ENCODE measurements around the gene FADS3.

The FADS3 gene

DNA sequence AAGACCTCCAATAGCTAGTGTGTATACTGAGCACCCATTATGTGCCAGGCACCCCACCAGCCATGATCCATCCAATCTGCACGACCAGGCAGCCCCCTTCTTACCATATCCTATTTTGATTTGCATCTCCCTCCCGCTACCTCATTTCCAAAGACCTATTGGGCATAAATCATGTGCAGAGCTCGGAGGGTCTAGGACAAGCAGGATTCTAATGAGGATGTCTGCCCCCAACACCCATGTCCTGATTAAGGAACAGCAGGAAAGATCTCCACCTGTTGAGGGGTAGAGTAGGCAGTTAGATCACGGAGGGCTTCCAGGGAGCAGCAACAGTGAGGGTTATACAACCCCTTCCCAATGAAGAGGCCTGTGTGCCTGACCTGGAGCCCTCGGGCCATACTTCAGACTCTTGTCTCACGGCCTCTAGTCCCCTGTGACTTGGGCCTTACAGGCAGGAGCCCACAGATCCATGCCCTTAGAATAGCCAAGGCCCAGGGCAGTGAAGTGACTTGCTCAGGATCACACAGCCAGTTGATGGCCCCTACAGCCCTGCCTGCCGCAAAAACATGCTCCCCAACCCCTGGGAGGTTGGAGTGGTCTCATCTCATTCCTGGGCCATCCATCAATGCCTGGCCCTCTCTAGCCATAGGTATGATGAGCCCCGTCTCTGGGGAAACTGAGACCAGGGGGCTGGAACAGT lies 22.5 kb upstream of the FADS3 start:
- DNase-seq (ENCODE audit: low read depth), result no peak

DNA sequence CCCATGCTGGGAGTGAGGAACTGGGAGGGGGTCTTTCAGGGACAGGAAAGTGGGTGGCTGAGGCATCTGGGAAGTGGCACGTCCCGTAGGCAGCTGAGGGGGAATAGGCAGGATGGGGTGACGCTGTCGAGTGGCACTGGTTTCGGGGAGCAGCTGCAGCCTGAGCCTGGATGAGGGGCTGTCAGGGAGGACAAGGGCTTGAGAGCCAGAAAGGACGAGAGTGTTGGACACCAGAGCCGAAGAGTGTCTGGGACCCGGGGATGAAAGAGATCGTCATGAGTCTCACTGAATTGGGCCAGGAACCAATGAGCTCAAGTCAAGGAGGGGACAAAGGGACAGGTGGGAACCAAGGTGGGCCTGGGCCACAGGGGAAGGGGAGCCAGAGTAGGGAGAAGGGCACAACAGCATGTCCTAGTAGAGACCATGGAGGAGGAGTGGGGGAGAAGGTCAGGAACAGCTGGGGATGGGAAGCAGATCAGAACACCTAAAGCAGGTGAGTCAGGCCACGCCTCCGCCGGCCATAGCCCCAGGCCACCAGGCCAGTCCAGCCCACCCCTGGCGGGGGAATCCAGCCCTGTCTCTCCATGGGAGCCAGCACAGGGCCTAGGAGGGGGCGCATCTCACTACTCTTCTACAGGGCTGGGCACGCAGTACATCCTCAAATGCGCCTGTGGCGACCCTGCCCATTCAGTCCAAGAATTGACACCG lies 21.8 kb upstream of the FADS3 start:
- DNase-seq (ENCODE audit: low read depth), result no peak

DNA sequence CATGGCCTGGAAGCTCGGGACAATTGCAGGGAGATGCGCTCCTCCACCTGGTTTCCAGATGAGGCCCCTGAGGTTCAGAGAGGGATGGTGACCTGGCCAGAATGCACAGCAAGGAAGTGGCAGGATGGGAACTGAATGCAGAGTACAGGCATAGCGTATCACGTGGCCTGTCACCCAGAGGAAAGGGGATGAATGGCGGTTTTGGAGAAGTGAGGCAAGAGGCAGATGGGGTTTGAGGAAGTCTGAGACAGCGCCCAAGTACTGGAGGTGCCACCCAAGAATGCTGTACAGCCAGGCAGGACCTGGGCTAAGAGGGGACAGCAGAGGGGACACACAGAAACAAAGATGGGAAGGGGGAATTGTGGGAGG lies 21.2 kb upstream of the FADS3 start:
- no peak for DNase-seq (ENCODE audit: low read depth)

DNA sequence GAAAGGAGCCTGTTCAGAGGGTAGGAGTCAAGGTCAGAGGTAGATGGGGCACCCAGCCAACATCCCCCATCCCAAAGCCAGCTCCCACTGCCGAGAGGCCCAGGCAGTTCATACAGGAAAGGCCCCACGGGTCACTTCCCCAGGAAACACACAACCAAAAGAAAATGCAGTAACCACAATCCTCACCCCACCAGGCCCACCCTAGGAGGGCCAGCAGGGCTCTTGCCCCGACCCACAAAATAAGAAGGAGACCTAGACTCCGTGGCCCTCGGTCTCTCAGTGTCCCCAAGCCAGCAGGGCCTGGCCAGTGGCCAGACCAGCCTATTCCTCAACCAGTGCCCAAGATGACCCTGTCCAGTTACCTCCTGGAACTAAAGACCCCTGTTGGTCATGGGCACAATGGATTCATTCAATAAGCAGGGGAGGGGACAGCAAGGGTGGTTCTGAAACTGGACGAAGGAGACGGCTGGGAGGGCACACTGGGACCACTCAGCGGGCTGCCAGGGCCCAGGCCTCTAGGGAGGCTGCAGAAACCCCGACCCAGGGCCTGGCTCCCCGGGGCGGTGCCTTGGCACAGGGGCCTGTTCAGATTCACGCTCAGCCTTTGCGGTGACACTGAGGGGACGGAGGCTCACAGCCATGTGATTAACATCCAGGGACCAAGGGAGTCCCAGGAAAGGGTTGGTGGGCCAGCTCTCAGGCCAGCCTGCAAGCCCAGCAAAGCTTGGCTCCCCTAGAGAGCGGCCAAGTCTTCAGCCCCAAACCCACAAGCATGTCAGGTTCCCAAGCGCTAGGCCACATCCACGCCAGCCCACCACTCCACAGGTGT lies 20.6 kb upstream of the FADS3 start:
- DNase-seq (ENCODE audit: low read depth), result no peak

DNA sequence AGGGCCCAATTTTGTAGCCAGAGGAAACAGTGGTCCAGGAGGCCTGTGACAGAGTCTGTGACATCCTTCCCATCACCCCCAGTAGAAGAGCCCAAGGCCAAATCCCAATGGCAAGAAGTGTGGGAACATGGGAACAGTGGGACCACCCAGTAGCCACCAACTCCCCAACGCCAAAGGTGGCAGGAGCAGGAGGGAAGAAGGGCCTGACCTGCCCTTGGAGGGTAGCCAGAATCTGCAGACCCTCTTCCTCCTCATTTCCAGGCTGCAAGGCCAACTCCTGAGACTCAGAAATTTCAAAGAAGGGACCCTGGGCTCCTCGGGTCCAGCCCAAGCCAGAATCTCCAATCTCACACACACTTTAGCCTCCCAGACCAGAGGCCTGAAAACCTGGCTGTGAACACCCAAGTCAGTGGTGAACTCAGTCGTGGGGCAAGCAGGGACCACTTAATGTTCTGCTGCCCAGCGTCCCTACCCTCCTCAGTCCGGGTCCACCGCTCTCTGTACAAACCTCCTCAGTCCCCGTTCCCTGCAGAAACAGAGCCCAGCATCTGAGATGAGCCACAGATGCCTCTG lies 19.9 kb upstream of the FADS3 start:
- no peak for DNase-seq (ENCODE audit: low read depth)

DNA sequence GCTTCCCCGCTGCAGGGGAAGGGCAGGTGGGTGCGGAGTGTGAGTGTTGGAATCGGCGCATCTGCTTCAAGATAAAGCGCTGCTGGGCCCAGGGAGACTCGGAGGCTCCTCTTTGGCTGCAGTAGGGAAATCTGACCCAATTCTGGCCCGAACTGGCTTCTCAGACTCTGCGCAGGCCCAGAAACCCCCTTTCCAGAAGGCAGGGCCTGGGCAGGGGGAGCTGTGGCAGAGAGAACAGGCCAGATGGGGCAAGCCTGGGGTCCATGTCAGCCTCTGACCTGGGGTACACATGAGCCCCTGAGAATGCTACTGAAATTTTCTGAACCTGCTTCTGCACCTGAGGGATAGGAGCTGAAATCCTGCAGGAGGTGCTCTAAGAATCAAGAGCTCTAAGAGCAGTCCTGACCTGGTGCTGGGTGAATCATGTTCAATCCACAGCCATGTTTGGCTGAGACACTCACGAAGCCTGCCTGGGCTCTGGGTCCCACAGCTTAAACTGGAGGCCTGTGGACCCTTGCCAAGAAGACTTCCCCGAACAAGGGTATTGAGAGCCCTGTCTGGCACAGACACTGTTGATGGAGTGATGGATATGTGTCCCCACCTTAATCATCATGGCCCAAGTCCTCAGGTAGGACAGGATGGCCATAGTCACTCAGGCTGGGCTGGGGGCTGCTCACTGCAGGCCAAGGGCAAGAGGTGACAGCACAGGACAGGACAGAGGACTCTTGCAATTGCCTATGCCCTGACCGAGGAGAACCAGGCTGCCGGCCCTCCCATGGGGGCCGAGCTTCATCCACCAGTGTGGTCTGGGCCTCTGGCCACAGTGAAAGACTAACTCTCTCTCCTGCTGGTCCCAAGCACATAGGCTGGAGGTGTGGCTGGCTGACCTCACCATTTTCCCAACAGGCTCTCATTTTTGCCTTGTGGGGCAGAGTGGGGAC lies 19.1 kb upstream of the FADS3 start:
- DNase-seq (ENCODE audit: low read depth), result no peak

DNA sequence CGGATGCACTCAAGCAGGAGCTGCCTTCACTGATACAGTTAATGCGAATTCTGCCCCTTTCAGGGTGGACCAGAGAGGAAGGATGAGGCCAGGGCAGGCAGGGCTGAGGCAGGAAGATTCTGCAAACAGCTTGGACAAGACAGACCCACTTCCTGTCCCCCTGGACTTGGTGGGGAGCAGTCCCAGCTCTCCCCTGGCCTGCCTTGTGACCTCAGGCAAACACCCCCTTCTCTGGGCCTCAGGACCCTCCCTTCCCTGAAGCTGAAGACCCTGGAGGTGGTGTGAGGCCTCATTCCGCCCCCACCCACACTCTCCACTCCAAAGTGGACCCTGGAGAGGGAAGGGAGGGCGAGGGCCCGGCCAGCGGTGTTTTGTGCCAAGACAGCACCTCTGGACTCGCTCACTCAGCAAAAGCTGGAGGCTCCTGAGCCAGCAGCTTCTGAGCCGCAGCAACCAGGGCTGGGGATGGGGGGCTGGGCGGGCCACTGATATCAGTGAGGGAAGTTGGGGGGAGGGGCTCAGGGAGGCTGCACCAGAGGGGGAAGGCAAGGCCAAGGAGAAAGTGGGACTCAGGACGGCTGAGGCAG lies 17.5 kb upstream of the FADS3 start:
- DNase-seq (ENCODE audit: low read depth), result no peak

DNA sequence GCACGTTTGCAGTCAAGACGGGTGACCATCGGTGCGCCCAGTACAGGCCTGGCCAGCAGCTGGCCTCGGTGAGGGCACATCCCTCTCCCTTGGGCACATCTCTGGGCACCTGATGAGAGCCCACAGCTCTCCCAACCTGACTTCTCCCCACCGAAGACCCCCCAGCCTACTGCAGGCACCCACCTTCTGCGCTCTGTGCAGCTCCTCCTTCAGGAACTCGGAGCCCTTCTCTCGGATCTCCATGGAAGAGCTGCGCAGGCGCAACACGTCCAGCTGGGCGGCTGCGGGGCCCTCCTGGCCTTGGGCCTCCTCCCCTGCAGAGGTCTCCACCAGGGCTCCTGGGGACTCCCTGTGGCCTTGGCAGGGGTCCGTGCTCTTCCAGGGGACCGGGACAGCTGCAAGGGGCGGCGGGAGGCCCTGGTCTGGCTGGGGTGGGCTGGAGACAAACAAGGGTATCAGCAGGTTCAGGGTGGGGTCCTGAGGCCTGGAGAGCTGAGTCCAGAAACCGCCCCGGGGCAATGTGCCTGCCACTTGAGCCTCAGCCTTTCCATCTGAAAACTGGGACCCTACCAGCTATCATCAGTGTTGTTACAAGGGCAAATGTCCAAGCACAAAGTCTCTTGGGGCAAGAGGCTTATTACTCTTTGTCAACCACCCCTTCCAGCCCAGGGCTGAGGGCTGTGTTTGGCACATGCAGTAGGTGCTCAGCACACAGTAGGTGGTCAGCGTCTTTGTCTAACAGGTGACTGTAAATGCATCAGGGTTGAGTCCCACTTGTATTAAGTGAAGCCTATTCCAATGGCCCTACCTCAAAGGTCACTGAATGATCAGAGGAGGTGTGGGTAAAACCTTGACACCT lies 16.8 kb upstream of the FADS3 start:
- no peak for DNase-seq (ENCODE audit: low read depth)

DNA sequence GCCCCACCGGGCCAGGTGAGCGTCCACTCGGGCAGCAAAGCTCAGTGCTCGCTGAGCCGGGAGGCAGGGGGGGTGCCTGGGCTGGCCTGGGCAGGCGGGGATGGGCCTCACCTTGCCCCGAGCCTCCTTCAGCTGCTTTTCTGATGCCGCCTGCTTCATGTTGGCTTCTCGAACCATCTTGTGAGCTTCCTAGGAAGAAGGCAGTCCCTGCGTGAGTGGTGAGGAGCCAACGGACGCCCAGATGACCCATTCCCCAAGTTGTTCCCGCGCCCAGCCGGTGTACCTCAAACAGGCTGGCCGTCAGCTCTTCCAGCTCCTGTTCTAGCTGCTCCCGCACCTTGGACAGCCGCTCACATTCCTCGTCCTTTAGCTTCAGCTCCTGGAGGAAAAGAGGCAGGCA lies 15.9 kb upstream of the FADS3 start:
- DNase-seq (ENCODE audit: low read depth), result no peak

DNA sequence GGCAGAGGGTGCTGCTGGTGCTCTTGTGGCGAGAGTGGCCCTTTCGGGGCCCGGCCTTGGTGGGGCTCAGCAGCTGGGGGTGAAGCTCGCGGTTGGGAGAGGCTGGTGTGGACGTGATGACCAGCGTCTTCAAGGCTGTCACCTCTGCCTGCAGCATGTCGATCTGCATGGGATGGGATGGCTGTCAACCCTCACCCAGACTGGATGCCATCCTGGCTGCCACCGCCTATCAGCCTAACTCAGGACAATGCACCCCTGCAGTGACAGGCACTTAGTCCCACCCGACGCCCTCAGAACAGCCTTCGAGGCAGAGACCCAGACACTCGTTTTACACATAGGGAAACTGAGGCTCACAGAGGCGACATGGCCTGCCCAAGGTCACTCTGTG lies 15.2 kb upstream of the FADS3 start:
- DNase-seq (ENCODE audit: low read depth), result no peak

DNA sequence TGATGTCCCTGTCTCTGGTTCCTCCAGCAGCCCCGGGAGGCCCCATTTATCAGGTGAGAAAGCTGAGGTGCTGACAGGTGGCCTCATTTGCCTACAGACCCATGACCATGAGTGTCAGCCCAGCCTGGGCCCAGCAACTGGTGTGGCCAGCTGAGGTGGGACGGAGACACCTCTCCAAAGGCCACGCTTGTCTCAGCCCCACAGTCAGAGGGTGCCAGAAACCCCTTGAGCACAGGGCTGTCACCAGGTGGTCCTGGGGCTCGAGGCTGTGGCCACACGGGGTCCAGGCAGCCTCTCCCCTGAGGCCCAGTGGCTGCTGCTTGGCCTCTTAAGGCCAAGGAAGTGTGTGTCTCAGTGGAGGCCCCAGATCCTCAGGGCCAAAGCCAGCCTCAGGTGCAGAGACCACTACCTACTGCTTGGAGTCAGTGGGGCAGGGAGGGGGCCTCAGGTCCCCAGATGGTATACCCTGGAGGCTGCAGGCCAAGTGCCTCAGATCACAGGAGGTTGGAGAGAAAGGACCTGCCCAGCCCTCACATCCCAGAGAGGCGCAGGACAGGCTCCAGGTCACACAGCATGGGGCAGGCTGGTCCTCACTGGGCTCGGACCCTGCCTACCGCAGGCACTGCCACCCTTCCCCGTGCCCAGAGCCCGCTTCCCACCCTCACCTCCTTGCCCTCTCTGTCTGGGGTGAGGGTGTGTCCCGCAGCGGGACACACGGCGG lies 14.6 kb upstream of the FADS3 start:
- no peak for DNase-seq (ENCODE audit: low read depth)

DNA sequence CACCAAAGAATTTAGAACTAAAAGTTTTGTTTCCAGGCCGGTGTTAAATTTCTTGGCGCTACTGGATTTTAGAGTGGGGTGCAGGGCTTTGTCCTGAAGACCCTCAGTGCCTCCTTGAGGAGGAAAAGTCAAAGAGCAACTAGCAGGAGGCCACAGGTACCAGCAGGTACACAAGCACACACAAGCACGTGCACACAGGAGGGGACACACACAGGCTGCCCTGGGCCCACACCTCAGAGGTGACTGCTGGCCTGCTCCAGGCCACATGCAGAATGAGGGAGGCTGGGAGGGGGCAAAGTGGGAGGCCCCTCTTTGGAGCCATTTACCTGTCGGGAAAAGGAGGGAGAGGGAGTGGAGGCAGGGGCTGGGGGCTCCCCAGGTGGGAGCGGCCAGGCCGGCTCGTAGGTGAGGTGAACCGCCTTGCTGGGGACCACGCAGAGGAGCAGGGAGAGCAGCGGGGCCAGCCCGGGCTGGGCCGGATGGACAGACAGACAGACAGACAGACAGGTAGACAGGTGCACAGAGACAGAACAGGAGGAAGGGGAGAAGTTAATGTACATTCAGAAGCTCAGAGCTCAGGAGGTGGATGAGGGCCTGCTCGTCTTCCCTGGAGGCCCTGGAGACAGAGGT lies 13.8 kb upstream of the FADS3 start:
- DNase-seq (ENCODE audit: low read depth), result no peak

DNA sequence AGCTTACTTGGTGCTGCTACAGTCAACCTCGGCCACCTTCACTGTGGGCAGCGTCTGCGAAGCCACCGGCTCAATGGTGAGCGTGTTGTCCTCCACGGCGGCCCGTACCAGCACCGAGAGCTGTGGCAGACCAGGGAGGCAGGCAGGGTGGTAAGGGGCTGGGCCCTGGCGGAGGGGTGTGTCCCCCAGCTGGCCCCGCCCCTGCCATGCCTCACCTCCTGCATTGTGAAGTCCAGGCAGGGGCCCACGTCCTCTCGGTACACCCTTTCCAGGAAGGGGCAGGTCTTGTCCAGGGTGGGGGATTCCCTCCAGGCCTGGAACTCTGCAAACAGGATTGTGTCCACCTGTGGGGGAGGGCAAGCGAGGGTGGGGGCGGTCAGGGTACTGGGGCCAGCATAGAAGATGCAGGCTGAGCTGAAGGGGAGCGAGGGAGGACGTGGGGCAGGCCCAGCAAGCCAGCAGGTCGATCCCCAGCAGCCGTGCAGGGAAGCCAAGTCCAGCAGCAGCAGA lies 13.2 kb upstream of the FADS3 start:
- no peak for DNase-seq (ENCODE audit: low read depth)

DNA sequence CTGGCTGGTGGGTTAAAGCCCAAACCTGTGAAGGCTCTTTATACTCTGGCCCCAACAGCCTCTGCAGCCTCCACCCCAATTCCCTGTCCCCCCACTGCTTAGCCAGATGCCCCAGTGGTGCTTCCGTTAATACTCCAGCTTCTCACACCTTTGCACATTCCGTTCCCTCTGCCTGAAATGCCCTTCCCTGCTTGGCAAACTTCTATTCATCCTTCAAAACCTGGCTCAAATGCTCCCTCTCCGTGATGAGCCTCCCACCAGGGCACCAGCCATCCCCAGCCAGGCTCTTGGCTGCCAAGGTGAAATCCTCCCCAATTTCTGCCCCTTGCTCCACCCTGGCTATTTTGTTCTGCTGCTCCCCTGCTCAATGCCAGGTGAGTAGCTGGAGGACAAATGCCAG lies 12.5 kb upstream of the FADS3 start:
- DNase-seq (ENCODE audit: low read depth), result no peak

DNA sequence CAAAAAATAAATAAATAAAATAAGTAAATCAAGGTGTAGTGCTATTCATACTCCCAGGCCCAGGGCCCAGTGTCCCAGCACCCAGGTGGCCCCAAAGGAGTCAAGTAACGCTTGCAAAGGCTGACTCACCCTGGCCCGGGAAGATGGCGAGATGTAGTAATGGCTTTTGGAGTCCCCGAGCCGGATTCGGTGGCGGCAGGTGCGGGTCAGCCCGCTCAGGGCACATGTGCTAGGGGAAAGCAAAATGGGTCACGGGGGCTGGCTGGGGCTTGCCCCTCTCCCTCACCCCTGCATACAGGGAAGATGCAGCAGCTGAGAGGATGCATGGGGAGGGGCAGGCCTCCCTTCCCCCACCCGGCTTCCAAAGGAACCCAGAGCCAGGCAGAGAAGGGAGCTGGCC lies 11.0 kb upstream of the FADS3 start:
- no peak for DNase-seq (ENCODE audit: low read depth)

DNA sequence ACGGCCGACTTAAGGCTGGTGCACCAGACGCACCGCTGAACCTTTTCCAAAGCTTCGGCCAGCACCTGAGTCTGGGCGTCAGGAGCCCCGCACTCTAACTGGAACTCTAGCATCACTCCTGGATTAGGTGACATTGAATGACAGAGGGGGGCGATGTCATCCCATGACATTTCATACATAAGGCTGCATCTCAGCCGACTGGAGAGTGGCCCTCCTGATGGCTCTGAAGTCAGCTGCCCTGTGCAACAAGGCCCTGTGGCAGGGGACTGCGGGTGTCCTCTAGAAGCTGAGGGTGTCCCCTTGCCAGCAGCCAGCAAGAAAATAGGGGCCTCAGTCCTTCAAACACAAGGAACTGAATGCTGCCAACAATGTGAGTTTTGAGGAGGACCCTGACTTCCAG lies 10.1 kb upstream of the FADS3 start:
- no peak for DNase-seq (ENCODE audit: low read depth)

DNA sequence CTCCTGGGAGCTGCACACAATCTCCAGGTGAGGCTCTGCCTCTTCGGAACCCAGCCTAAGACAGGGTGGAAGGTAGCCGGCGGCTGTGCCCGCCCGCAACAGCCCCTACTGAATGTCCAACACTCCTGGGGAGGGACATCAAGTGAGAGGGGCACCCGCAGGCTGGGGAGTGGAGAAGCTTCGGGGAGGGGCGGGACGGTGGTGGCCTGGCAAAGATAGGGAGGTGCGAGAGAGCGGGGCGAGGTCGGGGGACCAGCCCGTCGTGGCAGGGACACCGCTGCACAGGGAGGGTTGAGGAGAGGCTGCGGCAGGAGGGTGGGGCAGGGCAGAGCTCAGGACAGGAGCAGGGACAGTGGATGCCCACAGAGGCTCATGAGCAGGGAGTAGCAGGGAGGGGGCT lies 8.9 kb upstream of the FADS3 start:
- DNase-seq (ENCODE audit: low read depth), result no peak

DNA sequence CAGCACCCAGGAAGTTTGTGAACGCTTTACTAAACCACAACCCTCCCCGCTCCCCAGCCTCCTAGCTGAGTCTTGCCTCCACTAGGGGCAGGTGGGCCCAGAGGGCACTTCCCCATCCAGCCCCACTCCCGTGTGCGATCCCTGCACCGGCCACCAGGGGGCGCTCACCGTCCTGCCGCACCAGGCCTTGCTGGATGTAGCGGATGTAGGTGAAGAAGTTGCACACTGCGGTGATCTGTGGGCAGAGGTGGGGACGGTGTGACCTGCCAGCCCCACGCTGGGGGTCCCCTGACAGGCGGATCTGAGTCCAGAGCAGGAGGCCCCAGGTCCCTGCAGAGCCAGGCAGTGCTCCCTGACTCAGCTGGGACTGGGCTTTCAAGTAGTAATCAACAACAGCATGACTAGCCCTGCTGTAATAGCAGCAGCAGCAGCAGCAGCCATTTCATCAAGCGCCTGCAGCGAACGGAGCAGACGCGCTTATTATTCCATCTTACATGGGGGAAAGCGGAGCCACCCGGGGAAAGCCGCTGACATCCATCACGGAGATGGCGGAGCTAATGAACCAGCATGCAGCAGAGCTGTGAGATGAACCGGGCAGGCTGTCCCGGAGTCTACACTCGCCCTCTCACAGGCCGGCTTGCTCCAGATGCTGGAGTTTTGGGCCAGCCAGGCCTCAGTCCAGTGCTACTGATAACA lies 7.9 kb upstream of the FADS3 start:
- peak; percentile 88 for DNase-seq (ENCODE audit: low read depth)

DNA sequence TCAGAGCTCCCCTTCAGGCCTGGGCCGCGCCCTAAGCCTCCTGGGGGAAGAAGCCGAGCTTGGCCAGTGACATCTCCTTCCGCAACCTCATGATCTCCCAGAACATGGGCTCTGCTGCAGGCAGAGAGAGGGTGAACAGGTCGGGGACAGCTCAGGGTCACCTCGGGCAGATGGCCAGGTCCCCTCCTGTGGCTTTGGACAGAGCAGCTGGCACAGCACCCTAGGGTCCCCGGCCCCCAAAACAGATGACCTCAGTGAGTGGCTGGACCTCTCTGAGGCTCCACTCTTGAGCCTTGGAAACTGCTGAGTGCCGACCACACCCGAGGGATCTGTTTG lies 6.9 kb upstream of the FADS3 start:
- DNase-seq (ENCODE audit: low read depth), result no peak

Measured in stimulated activated CD8-positive, alpha-beta memory T cell treated with anti-CD3 and anti-CD28 coated beads, Interleukin-12 subunit alpha, Interleukin-12 subunit beta, amount 100 ng/mL, for 1 hour (primary cell).